Measurements from ENCODE around the gene FAM234B. TPM values are rescaled to one million over a fixed set of nuclear protein-coding genes. Genes with fewer than 3 reads are reported as not detected.
A peak's percentile ranks its signal among the peaks of the same experiment; 100 is the strongest.

Gene FAM234B
- total and polyA plus RNA-seq, 7 donors: 0.60 to 5.0 (median 2.9) TPM

DNA sequence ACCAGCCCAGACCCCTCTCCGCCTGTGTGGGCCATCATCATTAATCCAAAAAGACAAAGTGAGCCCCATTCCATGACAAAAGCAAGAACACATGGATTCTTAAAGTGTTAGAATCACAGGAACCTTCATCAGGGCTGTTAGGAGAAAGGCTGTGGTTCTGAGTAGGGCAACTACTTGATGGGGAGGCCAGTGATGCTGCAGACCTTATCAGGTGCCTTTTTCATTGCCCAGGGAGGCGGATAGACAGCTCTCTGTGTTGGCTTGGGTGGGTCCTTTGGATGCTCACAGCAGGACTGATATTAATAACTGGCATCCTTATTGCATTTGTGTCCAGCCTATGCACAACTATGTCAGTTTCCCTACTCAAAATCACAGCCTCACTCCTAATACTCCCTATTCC lies 46.4 kb upstream of the FAM234B start:
- no peaks in the 10 kb centered on the region for H3K9me3 ChIP-seq
- H3K4me3 ChIP-seq: no peak overlapping the region
- H3K36me3 ChIP-seq: no peaks in the 10 kb centered on the region
- no peak for TF ChIP-seq POLR2AphosphoS5 (IDR thresholded peaks at IDR 0.05)
- no peak for TF ChIP-seq EP300 (IDR thresholded peaks at IDR 0.05)
- TF ChIP-seq, protein P1, sequence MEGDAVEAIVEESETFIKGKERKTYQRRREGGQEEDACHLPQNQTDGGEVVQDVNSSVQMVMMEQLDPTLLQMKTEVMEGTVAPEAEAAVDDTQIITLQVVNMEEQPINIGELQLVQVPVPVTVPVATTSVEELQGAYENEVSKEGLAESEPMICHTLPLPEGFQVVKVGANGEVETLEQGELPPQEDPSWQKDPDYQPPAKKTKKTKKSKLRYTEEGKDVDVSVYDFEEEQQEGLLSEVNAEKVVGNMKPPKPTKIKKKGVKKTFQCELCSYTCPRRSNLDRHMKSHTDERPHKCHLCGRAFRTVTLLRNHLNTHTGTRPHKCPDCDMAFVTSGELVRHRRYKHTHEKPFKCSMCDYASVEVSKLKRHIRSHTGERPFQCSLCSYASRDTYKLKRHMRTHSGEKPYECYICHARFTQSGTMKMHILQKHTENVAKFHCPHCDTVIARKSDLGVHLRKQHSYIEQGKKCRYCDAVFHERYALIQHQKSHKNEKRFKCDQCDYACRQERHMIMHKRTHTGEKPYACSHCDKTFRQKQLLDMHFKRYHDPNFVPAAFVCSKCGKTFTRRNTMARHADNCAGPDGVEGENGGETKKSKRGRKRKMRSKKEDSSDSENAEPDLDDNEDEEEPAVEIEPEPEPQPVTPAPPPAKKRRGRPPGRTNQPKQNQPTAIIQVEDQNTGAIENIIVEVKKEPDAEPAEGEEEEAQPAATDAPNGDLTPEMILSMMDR (IDR thresholded peaks at IDR 0.05): no peak
- TF ChIP-seq POLR2A (IDR thresholded peaks at IDR 0.05): no peak
- intact Hi-C loops (cut with DNase I): loop anchor here (5.0 kb wide), 1 partner anchor 285 kb away; no protein-coding TSS in a partner anchor
- H3K27me3 ChIP-seq: no peaks in the 10 kb centered on the region
- WGBS, 2 donors: 77 to 93% methylated on average over 2 of the region's 2 CpGs
- H3K27ac ChIP-seq: no peak overlapping the region
- no peak for DNase-seq
- H3K4me1 ChIP-seq: peaks cover 0 to 45% (median 22%) of the 10 kb centered on the region in 4 donors

DNA sequence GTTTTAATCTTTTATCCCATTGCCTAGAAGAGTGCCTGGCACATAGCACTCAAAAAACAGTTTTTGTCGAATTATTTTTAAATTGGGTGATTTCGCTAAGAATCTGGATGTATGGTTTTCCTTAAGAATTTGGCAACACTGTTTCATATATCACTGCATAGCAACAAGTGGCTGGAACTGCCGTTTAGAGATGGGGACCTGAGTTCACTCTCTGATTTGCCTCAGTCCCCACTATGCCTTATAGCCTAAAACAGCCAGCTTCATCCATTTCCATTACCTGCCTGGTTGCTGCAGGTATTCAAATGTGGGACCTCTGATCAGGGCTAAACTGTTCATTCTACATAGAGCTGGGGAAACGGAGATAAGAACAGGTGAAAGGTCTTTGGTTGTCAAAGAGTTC lies 45.9 kb upstream of the FAM234B start:
- TF ChIP-seq POLR2AphosphoS5 (IDR thresholded peaks at IDR 0.05) (no peak), POLR2A (IDR thresholded peaks at IDR 0.05) (no peak), EP300 (IDR thresholded peaks at IDR 0.05) (no peak)
- TF ChIP-seq, protein P1 (IDR thresholded peaks at IDR 0.05): no peak
- 79 to 87% methylated on average over 4 of the region's 4 CpGs for WGBS, 2 donors
- no peak for DNase-seq
- no peak overlapping the region for H3K27ac ChIP-seq
- peaks cover 0 to 39% (median 20%) of the 10 kb centered on the region in 4 donors for H3K4me1 ChIP-seq
- H3K27me3 ChIP-seq: no peaks in the 10 kb centered on the region
- peak overlapping the region in 1 of 4 donors; percentile 81 for H3K4me3 ChIP-seq
- intact Hi-C loops (cut with DNase I): loop anchor here (5.0 kb wide), 1 partner anchor 286 kb away; no protein-coding TSS in a partner anchor
- no peaks in the 10 kb centered on the region for H3K36me3 ChIP-seq
- H3K9me3 ChIP-seq: no peaks in the 10 kb centered on the region

DNA sequence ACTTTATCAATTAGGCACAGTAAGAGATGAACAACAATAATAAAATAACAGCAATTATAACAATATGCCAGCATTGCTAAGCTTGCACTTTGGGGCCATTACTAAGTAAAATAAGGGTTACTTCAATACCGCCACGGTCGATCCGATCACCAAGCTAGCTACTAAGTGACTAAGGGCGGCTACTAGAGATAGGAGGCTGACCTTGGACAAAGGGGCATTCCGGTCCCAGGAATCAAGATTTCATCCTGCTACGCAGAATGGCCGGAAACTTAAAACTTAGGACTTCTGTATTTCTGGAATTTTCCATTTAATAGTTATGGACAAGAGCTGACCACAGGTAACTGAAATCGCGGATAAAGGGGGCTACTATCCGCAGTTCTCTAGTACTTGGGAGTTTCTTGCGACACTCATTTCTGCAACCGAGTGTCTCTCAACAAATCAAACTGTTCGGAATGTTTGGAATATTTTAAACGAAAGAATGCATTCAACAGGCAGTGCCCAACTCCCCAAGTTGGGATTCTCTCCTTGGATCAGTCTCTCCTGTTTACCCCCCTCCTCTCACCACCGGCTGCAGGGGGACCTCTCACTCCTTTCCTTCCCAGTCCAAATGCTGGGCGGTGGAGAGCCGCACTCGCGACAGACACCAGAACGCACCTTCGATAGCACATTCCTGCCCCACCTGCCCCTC lies 44.8 kb upstream of the FAM234B start:
- Histone ChIP-seq H3K9me3 (no peaks in the 10 kb centered on the region), H3K4me3 (peak overlapping the region; percentile 62 to 83 (median 78)), H3K4me1 (peaks cover 0 to 39% (median 18%) of the 10 kb centered on the region in 4 donors), H3K36me3 (no peaks in the 10 kb centered on the region), H3K27ac (peak overlapping the region; percentile 83 to 98 (median 90)), H3K27me3 (no peaks in the 10 kb centered on the region)
- no peak for DNase-seq
- intact Hi-C loops (cut with DNase I): loop anchor here (5.0 kb wide), 1 partner anchor 287 kb away; no protein-coding TSS in a partner anchor
- WGBS, 2 donors: 10 to 42% methylated on average over 22 of the region's 22 CpGs
- TF ChIP-seq, protein P1 (IDR thresholded peaks at IDR 0.05): no peak
- no peak for TF ChIP-seq EP300 (IDR thresholded peaks at IDR 0.05)
- TF ChIP-seq POLR2A (IDR thresholded peaks at IDR 0.05): no peak
- TF ChIP-seq POLR2AphosphoS5 (IDR thresholded peaks at IDR 0.05): no peak

DNA sequence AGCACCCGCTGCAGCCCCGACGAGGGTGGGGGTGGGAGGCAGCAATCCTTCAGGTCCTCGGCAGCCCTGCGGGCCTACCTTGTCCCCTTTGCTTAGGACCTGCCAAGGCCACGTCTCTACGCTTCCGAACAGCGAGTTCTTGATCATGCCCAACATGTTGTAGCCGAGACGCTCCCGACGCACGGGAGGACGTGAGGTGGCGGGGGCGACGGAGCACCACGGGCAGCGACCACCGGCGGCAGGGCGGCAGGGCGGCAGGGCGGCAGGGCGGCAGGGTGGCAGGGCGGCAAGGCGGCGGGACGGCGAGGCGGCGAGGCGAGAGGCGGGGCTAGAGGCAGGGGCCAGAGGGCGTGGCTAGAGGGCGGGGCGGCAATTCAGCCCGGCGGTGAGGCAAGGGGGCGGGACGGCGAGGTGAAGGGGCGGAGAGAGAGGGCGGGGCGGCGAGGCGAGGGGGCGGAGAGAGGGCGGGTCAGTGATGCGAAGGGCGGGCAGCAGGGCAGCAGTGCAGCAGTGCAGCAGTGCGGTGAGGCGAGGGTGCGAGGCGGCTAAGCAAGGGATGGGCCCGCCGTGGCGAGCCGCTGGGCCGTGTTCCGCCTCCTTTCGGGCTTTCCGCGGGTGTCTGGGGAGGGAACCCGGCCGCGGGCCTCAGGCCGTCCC lies 44.1 kb upstream of the FAM234B start, which contains the start of gene HEBP1:
Gene HEBP1 (minus strand): TSS at position 307 of the 657 bp plus-strand sequence. CDS start 151 bp downstream, at position 156.
- intact Hi-C loops (cut with DNase I): loop anchor here (2.0 to 10.0 kb wide), 3 partner anchors 45 to 288 kb away; partner anchors contain the start of genes DDX47 and FAM234B
- Histone ChIP-seq H3K4me3 (peak within 1 kb of the TSS; percentile 62 to 83 (median 78)), H3K4me1 (peaks cover 0 to 39% (median 18%) of the 10 kb centered on the region in 4 donors), H3K9me3 (no peaks in the 10 kb centered on the region), H3K36me3 (no peaks in the 10 kb centered on the region), H3K27me3 (no peaks in the 10 kb centered on the region), H3K27ac (peak within 1 kb of the TSS; percentile 83 to 98 (median 90))
- peak; percentile 97 for DNase-seq
- TF ChIP-seq POLR2AphosphoS5 (IDR thresholded peaks at IDR 0.05) (peak; percentile 84 to 97 (median 94)), POLR2A (IDR thresholded peaks at IDR 0.05) (peak; percentile 75 to 78)
- TF ChIP-seq, protein P1 (IDR thresholded peaks at IDR 0.05): no peak
- WGBS, 2 donors: 1% methylated on average over 69 of the region's 69 CpGs

All from sigmoid colon (tissue), 7 donors.